ENCODE measurements around the gene TIAM2.
"Not testable (repeated sequence)": the region's sequence is repeated elsewhere in the genome, so short reads cannot be mapped to it uniquely, and the experiment has no call there.

TIAM2 gene

GRCh38 chr6:154995254-154996015, at the start of gene TIAM2:
TIAM2 (plus strand) TSS chr6:154995315; CDS start chr6:155129224, 133,909 bp downstream.
- DNase-seq, result no peak

GRCh38 chr6:154950979-154951344, 44.2 kb upstream of the TIAM2 start:
- no peak for DNase-seq

GRCh38 chr6:154951345-154952200, 43.5 kb upstream of the TIAM2 start:
- DNase-seq, result no peak

- no peak for DNase-seq
Observed at GRCh38 chr6:154953644-154954043, 41.5 kb upstream of the TIAM2 start.

- no peak for DNase-seq
Observed at GRCh38 chr6:154954347-154954746, 40.8 kb upstream of the TIAM2 start.

- DNase-seq, result no peak
Observed at GRCh38 chr6:154956771-154957522, 38.2 kb upstream of the TIAM2 start.

GRCh38 chr6:154958469-154958868, 36.6 kb upstream of the TIAM2 start:
- no peak for DNase-seq

GRCh38 chr6:154960299-154960843, 34.7 kb upstream of the TIAM2 start:
- DNase-seq, result no peak

GRCh38 chr6:154960854-154961530, 34.1 kb upstream of the TIAM2 start:
- DNase-seq, result no peak

GRCh38 chr6:154962753-154963152, 32.4 kb upstream of the TIAM2 start:
- no peak for DNase-seq

- not testable (repeated sequence) for DNase-seq
Observed at GRCh38 chr6:154966065-154966770, 28.9 kb upstream of the TIAM2 start.

- no peak for DNase-seq
Observed at GRCh38 chr6:154969796-154970195, 25.3 kb upstream of the TIAM2 start.

GRCh38 chr6:154974485-154975149, 20.5 kb upstream of the TIAM2 start:
- no peak for DNase-seq

GRCh38 chr6:154977588-154977987, 17.5 kb upstream of the TIAM2 start:
- DNase-seq, result no peak

- DNase-seq, result no peak
Observed at GRCh38 chr6:154980273-154981078, 14.6 kb upstream of the TIAM2 start.

GRCh38 chr6:154981079-154981870, 13.8 kb upstream of the TIAM2 start:
- no peak for DNase-seq

- no peak for DNase-seq
Observed at GRCh38 chr6:154984146-154984545, 11.0 kb upstream of the TIAM2 start.

- DNase-seq, result no peak
Observed at GRCh38 chr6:154986787-154987235, 8.3 kb upstream of the TIAM2 start.

GRCh38 chr6:154989448-154989847, 5.7 kb upstream of the TIAM2 start:
- no peak for DNase-seq

Measured in CD4-positive, alpha-beta T cell treated with Interleukin-15 for 1 hour (primary cell).